Muscle of leg (tissue), 11 donors: Measurements from ENCODE around the gene SLC12A1. TPM values are rescaled to one million over a fixed set of nuclear protein-coding genes. Genes with fewer than 3 reads are reported as not detected.

Experiments
- DNase-seq: peaks from one replicate; pipeline ENCODE4 v3.0.0; 2013
- H3K27ac ChIP-seq: one replicate; pipeline ENCODE4 v1.5.1; 2013; ENCODE audit warnings: mild to moderate bottlenecking, low read length, control low read depth
- H3K27me3 ChIP-seq: one replicate; pipeline ENCODE4 v1.6.1; 2013; ENCODE audit warnings: low read length; ENCODE audit not compliant: control insufficient read depth, insufficient read depth
- H3K36me3 ChIP-seq: one replicate; pipeline ENCODE4 v1.6.1; 2013; ENCODE audit warnings: low read length; ENCODE audit not compliant: control insufficient read depth, insufficient read depth
- H3K4me1 ChIP-seq: one replicate; pipeline ENCODE4 v1.6.1; 2013; ENCODE audit warnings: low read length; ENCODE audit not compliant: control insufficient read depth, insufficient read depth
- H3K4me3 ChIP-seq: one replicate; pipeline ENCODE4 v1.5.1; 2013; ENCODE audit warnings: low read length, control low read depth
- H3K9me3 ChIP-seq: replicated peaks from 2 replicates; pipeline ENCODE4 v1.6.1; 2013; ENCODE audit warnings: low read depth, low read length; ENCODE audit not compliant: control insufficient read depth
- WGBS: methylation state at CpG from one replicate; pipeline ENCODE4 v1.1.5; 2013; ENCODE audit warnings: missing lambda C conversion rate; ENCODE audit not compliant: insufficient coverage; 5-methylcytosine and 5-hydroxymethylcytosine counted together
- polyA plus RNA-seq, 8 donors: library from polyadenylated mRNA; unstranded; fragments of 120-200 nt; gene quantifications; one replicate each; pipeline versions ENCODE4 v1.2.1 to v1.2.3, GENCODE V29; 2013; ENCODE audit warnings: inconsistent platforms in 1 of 8, low replicate concordance in 1 of 8; ENCODE audit not compliant: insufficient read length in 8 of 8, insufficient read depth in 1 of 8
- total RNA-seq: library from RNA; stranded (reverse); fragments of 120-200 nt; gene quantifications from one replicate; pipeline ENCODE4 v1.2.4, GENCODE V29; 2013

Gene SLC12A1
- total and polyA plus RNA-seq, 9 donors = 0.07 to 0.23 (median 0.15) TPM; not detected in 3

- DNase-seq = no peak
- Histone ChIP-seq H3K27me3 (no peaks in the 10 kb centered on the region), H3K27ac (no peak overlapping the region), H3K36me3 (no peaks in the 10 kb centered on the region), H3K4me1 (no peaks in the 10 kb centered on the region), H3K9me3 (no peaks in the 10 kb centered on the region), H3K4me3 (no peak overlapping the region)
- 61% methylated on average over 4 of the region's 4 CpGs for WGBS
These were observed 66.9 kb downstream of the SLC12A1 start for GRCh38 chr15:48273049-48273448.

GRCh38 chr15:48278666-48279065 lies 72.6 kb downstream of the SLC12A1 start:
- H3K27me3 ChIP-seq = no peaks in the 10 kb centered on the region
- no peak overlapping the region for H3K4me3 ChIP-seq
- DNase-seq = peak; percentile 18
- H3K9me3 ChIP-seq = no peaks in the 10 kb centered on the region
- H3K27ac ChIP-seq = no peak overlapping the region
- no peaks in the 10 kb centered on the region for H3K4me1 ChIP-seq
- no peaks in the 10 kb centered on the region for H3K36me3 ChIP-seq

DNA sequence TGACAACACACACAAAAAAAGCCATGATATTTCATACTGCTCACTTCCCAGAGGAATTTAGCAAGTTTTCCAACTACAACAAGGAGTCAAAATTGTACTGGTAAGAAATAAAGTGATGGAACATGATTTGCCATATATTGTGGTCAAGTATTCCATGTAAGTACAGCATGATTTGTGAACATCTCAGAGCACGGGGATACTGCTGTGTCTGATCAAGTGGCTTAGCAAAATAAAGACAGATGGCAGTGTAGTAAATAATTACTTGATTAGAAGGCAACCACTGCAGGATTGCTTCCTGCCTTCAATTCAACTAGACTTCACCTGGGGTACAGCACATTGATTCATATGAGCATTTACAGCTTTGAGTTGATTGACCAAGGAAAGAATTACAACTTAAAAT lies 73.5 kb downstream of the SLC12A1 start:
- Histone ChIP-seq H3K4me3 (no peak overlapping the region), H3K27me3 (no peaks in the 10 kb centered on the region), H3K27ac (no peak overlapping the region), H3K36me3 (no peaks in the 10 kb centered on the region), H3K9me3 (no peaks in the 10 kb centered on the region), H3K4me1 (no peaks in the 10 kb centered on the region)
- no peak for DNase-seq
- 71% methylated on average over 1 of the region's 1 CpG for WGBS

DNA sequence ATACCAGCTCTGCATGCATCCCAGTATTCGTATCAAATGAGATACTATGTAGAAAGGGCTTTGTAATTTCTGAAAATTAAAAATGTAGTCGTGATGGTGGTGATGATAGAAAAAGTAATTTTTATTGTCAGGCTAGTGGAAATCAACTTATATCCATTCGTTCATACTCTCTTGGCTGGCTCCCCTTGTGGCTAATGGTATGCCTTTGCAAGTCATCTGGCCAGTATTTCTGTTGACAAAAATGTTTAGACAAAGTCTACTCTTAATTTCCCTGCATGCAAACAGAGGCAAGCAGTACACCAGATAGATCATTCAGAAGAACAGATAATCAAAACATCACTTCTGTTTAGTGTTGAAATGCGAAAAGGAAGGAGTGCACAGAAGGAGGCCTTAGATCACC lies 75.6 kb downstream of the SLC12A1 start:
- no peak overlapping the region for H3K4me3 ChIP-seq
- no peaks in the 10 kb centered on the region for H3K4me1 ChIP-seq
- no peak for DNase-seq
- no peak overlapping the region for H3K27ac ChIP-seq
- no peaks in the 10 kb centered on the region for H3K9me3 ChIP-seq
- no peaks in the 10 kb centered on the region for H3K36me3 ChIP-seq
- no peaks in the 10 kb centered on the region for H3K27me3 ChIP-seq
- WGBS = no CpG with 5 or more reads among the region's 4 CpGs

GRCh38 chr15:48282216-48282615 lies 76.1 kb downstream of the SLC12A1 start:
- Histone ChIP-seq H3K27me3 (no peaks in the 10 kb centered on the region), H3K9me3 (no peaks in the 10 kb centered on the region), H3K36me3 (no peaks in the 10 kb centered on the region), H3K4me1 (no peaks in the 10 kb centered on the region), H3K27ac (no peak overlapping the region), H3K4me3 (no peak overlapping the region)
- 43% methylated on average over 2 of the region's 4 CpGs for WGBS
- DNase-seq = peak; percentile 56

DNA sequence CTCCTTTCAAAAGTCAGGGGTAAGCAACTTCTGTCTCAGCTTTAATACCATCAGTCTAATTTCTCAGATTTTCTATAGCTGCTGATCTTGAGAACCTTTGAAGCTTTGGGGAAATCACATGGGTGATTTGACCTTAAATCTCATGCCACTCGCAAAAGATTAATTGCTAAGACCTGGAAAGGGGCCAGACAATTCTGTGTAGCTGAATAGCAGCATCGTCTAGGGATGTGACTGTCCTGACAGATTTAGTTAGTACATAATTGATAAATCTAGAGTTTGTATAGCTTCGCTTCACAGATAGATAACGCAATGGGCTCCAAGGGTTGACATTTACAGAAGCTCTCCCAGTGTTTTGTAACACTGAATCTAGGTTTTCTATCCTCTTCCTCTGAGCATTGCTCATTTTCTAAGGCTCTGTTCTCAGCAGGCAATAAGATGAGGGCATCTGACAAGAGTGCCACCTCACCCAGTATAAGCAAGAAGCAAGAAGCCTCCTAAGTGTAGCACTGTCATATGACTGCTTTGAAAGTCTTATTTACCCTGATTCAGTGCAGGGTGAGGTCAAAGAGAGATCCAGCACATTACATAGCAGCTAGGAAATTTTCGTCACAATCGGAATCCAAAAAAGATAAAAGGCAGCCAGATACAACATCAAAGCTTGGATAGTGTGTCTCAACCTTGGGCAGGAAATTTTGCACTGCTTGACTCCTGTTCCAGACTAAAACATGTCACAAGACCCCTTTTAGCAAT lies 77.5 kb downstream of the SLC12A1 start:
- no peaks in the 10 kb centered on the region for H3K36me3 ChIP-seq
- H3K27me3 ChIP-seq = no peaks in the 10 kb centered on the region
- H3K4me3 ChIP-seq = no peak overlapping the region
- WGBS = 64% methylated on average over 4 of the region's 6 CpGs
- no peak for DNase-seq
- no peaks in the 10 kb centered on the region for H3K4me1 ChIP-seq
- no peak overlapping the region for H3K27ac ChIP-seq
- H3K9me3 ChIP-seq = no peaks in the 10 kb centered on the region

DNA sequence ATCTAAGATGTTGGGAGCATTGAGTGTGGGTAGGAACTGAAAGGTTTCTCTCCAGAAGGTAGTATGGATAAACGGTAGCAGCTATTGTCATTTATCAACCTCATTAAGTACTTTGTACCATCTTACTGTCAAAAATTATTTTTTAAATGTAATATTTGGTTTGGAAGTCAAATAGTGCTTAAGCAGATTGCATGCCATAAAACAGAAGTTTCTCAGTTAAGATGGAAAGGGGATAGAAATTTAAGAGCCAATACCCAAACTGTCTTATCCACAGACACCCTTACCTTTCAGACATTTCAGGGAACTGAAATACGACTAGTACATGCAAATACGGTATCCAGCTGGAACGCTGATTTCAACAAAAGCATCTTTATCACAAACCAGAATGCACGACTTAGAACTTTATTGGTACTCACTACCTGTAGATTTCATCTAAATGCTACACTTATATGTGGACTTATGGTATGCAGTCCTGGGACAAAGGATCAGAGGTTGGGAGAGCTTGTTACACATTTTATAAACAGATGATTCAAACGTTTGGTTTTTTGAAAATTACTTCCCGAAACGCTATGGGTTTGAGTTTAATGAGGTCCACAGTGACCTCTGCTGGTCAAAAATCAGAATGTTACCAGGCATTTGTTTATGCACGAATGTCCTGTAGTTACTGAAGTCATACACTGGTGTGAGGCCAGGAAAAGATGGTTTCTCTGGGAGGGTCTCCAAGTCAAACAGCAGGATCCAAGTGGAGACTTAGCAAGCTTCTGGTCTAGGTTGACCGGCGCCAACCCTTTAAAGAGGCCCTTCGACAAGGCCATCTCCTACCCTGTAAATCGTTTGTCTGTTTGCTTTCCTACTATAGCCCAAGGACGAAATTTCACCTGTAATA lies 79.5 kb downstream of the SLC12A1 start:
- peak; percentile 95 for DNase-seq
- no peaks in the 10 kb centered on the region for H3K27me3 ChIP-seq
- peak overlapping the region; percentile 6 for H3K4me3 ChIP-seq
- H3K27ac ChIP-seq = no peak overlapping the region
- H3K9me3 ChIP-seq = no peaks in the 10 kb centered on the region
- H3K36me3 ChIP-seq = no peaks in the 10 kb centered on the region
- no peaks in the 10 kb centered on the region for H3K4me1 ChIP-seq
- WGBS = 0% methylated on average over 4 of the region's 14 CpGs

DNA sequence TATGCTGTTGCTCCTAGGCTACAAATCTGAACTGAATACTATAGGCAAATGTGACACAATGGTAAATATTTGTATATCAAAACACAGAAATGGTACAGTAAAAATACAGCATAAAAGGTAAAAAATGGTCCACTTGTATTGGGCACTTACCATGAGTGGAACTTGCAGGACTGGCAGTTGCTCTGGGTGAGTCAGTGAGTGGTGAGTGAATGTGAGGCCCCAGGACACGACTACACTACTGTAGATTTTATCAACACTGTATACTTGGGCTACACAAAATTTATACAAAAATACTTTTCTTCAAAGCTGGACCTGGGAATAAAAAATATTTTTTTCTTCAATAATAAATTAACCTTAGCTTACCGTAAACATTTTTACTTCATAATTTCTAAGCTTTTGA lies 83.5 kb downstream of the SLC12A1 start:
- H3K4me1 ChIP-seq = no peaks in the 10 kb centered on the region
- H3K9me3 ChIP-seq = no peaks in the 10 kb centered on the region
- no peak overlapping the region for H3K27ac ChIP-seq
- H3K4me3 ChIP-seq = no peak overlapping the region
- no CpG with 5 or more reads among the region's 2 CpGs for WGBS
- no peaks in the 10 kb centered on the region for H3K36me3 ChIP-seq
- DNase-seq = no peak
- no peaks in the 10 kb centered on the region for H3K27me3 ChIP-seq

DNA sequence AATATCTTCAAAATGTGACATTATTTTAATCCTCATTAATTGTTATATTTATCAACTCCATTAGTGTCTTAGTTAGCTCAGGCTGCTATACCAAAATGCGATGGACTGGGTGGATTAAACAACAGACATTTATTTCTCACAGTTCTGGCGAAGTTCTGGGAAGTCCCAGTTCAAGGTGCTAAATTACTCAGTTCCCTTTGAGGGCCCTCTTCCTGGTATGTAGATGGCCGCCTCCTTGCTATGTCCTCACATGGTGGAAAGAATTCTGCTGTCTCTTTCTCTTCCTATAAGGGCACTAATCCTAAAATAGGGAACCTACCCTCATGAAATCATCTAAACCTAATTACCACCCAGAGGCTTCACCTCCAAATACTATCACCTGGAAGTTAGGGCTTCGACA lies 86.4 kb downstream of the SLC12A1 start:
- no peak overlapping the region for H3K4me3 ChIP-seq
- no peaks in the 10 kb centered on the region for H3K27me3 ChIP-seq
- H3K9me3 ChIP-seq = no peaks in the 10 kb centered on the region
- H3K27ac ChIP-seq = no peak overlapping the region
- no peak for DNase-seq
- no CpG with 5 or more reads among the region's 4 CpGs for WGBS
- no peaks in the 10 kb centered on the region for H3K4me1 ChIP-seq
- no peaks in the 10 kb centered on the region for H3K36me3 ChIP-seq

DNA sequence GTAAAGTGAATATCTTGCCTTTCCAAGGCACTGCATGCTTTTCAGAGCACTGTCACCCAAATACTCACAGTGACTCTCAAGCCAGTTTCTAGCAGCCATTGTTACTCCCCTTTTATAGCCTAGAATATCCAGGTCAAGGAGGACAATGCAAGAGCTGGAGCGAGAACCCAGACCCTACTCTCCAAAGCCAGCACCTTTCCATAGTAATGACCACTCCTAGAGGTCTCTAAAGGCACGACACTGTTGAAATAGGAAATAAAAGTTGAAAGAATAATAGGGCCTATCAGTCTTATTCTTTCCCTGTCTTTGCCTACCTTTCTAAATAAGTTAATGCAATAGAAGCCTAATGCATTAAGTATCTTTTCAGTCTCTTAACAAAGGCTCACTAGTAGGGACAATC lies 91.6 kb downstream of the SLC12A1 start:
- Histone ChIP-seq H3K36me3 (no peaks in the 10 kb centered on the region), H3K27ac (no peak overlapping the region), H3K9me3 (no peaks in the 10 kb centered on the region), H3K4me1 (no peaks in the 10 kb centered on the region), H3K27me3 (no peaks in the 10 kb centered on the region), H3K4me3 (no peak overlapping the region)
- WGBS = no CpG with 5 or more reads among the region's 2 CpGs
- no peak for DNase-seq
